Motor neuron (in vitro differentiated cells): ENCODE measurements around the gene NACC2. TPM values are rescaled to one million over a fixed set of nuclear protein-coding genes. Genes with fewer than 3 reads are reported as not detected.

Source experiments
- ATAC-seq, 8 experiments: fragments of 200-7000 bp; cut with Tn5 transposase; replicated peaks in 6 of 8; 2 replicates each; pipeline ENCODE4 v1.8.0; 2021; ENCODE audit warnings: mild to moderate bottlenecking in 8 of 8, moderate library complexity in 8 of 8
- H3K27ac ChIP-seq, 2 donors: fragments of 250-450 bp; sonication (Bioruptor Pico); 2 replicates each; pipeline ENCODE4 v1.9.0; 2021; ENCODE audit warnings: antibody characterized with exemption in 2 of 2, mild to moderate bottlenecking in 2 of 2, moderate library complexity in 1 of 2
- H3K4me1 ChIP-seq, 2 donors: fragments of 250-450 bp; sonication (Bioruptor Pico); replicated peaks in 1 of 2; 2 replicates each; pipeline ENCODE4 v1.6.1; 2021; ENCODE audit warnings: antibody characterized with exemption in 2 of 2, mild to moderate bottlenecking in 2 of 2, moderate library complexity in 1 of 2
- H3K4me3 ChIP-seq, 5 donors: fragments of 250-450 bp; sonication (Bioruptor Pico); 2 replicates each; pipeline ENCODE4 v1.9.0; 2021; ENCODE audit warnings: antibody characterized with exemption in 5 of 5, mild to moderate bottlenecking in 5 of 5, moderate library complexity in 4 of 5
- WGBS, 10 experiments: fragments of 450-650 bp; shearing (Covaris generic); methylation state at CpG; one replicate each; pipeline ENCODE4 v1.0.0; 2022; 5-methylcytosine and 5-hydroxymethylcytosine counted together
- in situ Hi-C, 9 experiments: fragments of 400-800 bp; cut with MboI; loops; one replicate each; pipeline ENCODE4 v1.15.0; 2021; ENCODE audit warnings: low sequenced_read_pairs in 9 of 9, low pct_unique_long_range_greater_than_20kb in 2 of 9; ENCODE audit not compliant: unreplicated experiment in 9 of 9
- total RNA-seq, 8 experiments: library from RNA; unstranded; fragments of 300-600 nt; gene quantifications; 2 replicates each; pipeline versions ENCODE4 v1.2.3 to v1.2.4, GENCODE V29; 2022

NACC2 gene
- total RNA-seq, 8 experiments from 2014 or later: 3.8 to 43.0 (median 16.7) TPM

GRCh38 chr9:135978642-135979546 is 116.2 kb downstream of the NACC2 start:
- H3K4me1 ChIP-seq: peaks cover 36 to 39% of the 10 kb centered on the region in 2 donors
- peak; percentile 12 to 55 (median 22) for ATAC-seq
- no peak overlapping the region for H3K27ac ChIP-seq
- WGBS, 10 experiments: 20 to 90% methylated on average over 1 to 2 of the region's 20 CpGs; no CpG with 5 or more reads in 8 of the 10 experiments
- no peak overlapping the region for H3K4me3 ChIP-seq
- in situ Hi-C loops: loop anchor here in 1 of 9 experiments (25.0 kb wide), 1 partner anchor 108 kb away; the partner anchor contains the start of gene NACC2

GRCh38 chr9:135976944-135977343 is 118.1 kb downstream of the NACC2 start:
- in situ Hi-C loops: loop anchor here in 1 of 9 experiments (25.0 kb wide), 1 partner anchor 110 kb away; the partner anchor contains the start of gene NACC2
- peak overlapping the region in 1 of 2 donors; percentile 6 for H3K27ac ChIP-seq
- ATAC-seq: peak; percentile 18 to 76 (median 69)
- H3K4me1 ChIP-seq: peaks cover 34% of the 10 kb centered on the region in 2 donors
- 0 to 100% (median 37%) methylated on average over 1 to 4 of the region's 13 CpGs; no CpG with 5 or more reads in 6 of the 10 experiments for WGBS, 10 experiments
- no peak overlapping the region for H3K4me3 ChIP-seq

GRCh38 chr9:135976531-135976930 is 118.6 kb downstream of the NACC2 start:
- peak in 6 of 8 experiments; percentile 1 to 25 (median 8) for ATAC-seq
- peaks cover 38% of the 10 kb centered on the region in 2 donors for H3K4me1 ChIP-seq
- no peak overlapping the region for H3K27ac ChIP-seq
- no peak overlapping the region for H3K4me3 ChIP-seq
- in situ Hi-C loops: loop anchor here in 1 of 9 experiments (25.0 kb wide), 1 partner anchor 111 kb away; the partner anchor contains the start of gene NACC2
- 63 to 88% (median 81%) methylated on average over 3 to 8 of the region's 13 CpGs; no CpG with 5 or more reads in 5 of the 10 experiments for WGBS, 10 experiments

- ATAC-seq: no peak
- Histone ChIP-seq H3K27ac (no peak overlapping the region), H3K4me1 (peaks cover 45% of the 10 kb centered on the region in 2 donors), H3K4me3 (no peak overlapping the region)
- in situ Hi-C loops: loop anchor here in 1 of 9 experiments (25.0 kb wide), 1 partner anchor 111 kb away; the partner anchor contains the start of gene NACC2
- WGBS, 10 experiments: 36 to 100% (median 83%) methylated on average over 2 to 7 of the region's 10 CpGs; no CpG with 5 or more reads in 2 of the 10 experiments
Measured at GRCh38 chr9:135975834-135976233, 119.3 kb downstream of the NACC2 start.

- Histone ChIP-seq H3K27ac (no peak overlapping the region), H3K4me3 (no peak overlapping the region), H3K4me1 (peaks cover 53% of the 10 kb centered on the region in 2 donors)
- in situ Hi-C loops: loop anchor here in 3 of 9 experiments (25.0 kb wide), 1 partner anchor 138 kb away; the partner anchor contains the start of gene TMEM250 (in 3 of the 3)
- no peak for ATAC-seq
- WGBS, 10 experiments: 45 to 100% (median 73%) methylated on average over 1 to 6 of the region's 10 CpGs; no CpG with 5 or more reads in 4 of the 10 experiments
Measured at GRCh38 chr9:135974220-135974573, 120.9 kb downstream of the NACC2 start.

- in situ Hi-C loops: loop anchor here in 3 of 9 experiments (25.0 kb wide), 1 partner anchor 139 kb away; the partner anchor contains the start of gene TMEM250 (in 3 of the 3)
- Histone ChIP-seq H3K27ac (no peak overlapping the region), H3K4me3 (no peak overlapping the region), H3K4me1 (peaks cover 53% of the 10 kb centered on the region in 2 donors)
- peak in 1 of 8 experiments; percentile 8 for ATAC-seq
- 10 to 96% (median 64%) methylated on average over 2 to 16 of the region's 23 CpGs; no CpG with 5 or more reads in 1 of the 10 experiments for WGBS, 10 experiments
Measured at GRCh38 chr9:135973277-135974219, 121.5 kb downstream of the NACC2 start.

- Histone ChIP-seq H3K4me1 (peaks cover 57 to 60% of the 10 kb centered on the region in 2 donors), H3K4me3 (no peak overlapping the region), H3K27ac (no peak overlapping the region)
- ATAC-seq: peak in 3 of 8 experiments; percentile 4
- WGBS, 10 experiments: 33 to 87% (median 54%) methylated on average over 2 to 8 of the region's 13 CpGs; no CpG with 5 or more reads in 4 of the 10 experiments
- in situ Hi-C loops: loop anchor here in 3 of 9 experiments (25.0 kb wide), 1 partner anchor 140 kb away; the partner anchor contains the start of gene TMEM250 (in 3 of the 3)
Measured at GRCh38 chr9:135971892-135972291, 123.2 kb downstream of the NACC2 start.

GRCh38 chr9:135971111-135971766 is 123.8 kb downstream of the NACC2 start:
- Histone ChIP-seq H3K4me3 (no peak overlapping the region), H3K27ac (peak overlapping the region; percentile 10 to 48), H3K4me1 (peaks cover 50 to 54% of the 10 kb centered on the region in 2 donors)
- 10 to 33% (median 17%) methylated on average over 3 to 9 of the region's 18 CpGs; no CpG with 5 or more reads in 6 of the 10 experiments for WGBS, 10 experiments
- in situ Hi-C loops: loop anchor here in 3 of 9 experiments (25.0 kb wide), 1 partner anchor 141 kb away; the partner anchor contains the start of gene TMEM250 (in 3 of the 3)
- peak in 5 of 8 experiments; percentile 36 to 60 (median 56) for ATAC-seq

- WGBS, 10 experiments: 80 to 100% (median 80%) methylated on average over 1 of the region's 9 CpGs; no CpG with 5 or more reads in 7 of the 10 experiments
- in situ Hi-C loops: loop anchor here in 3 of 9 experiments (25.0 kb wide), 1 partner anchor 142 kb away; the partner anchor contains the start of gene TMEM250 (in 3 of the 3)
Measured at GRCh38 chr9:135970128-135970815, 124.8 kb downstream of the NACC2 start.

GRCh38 chr9:135969064-135969683 is 125.9 kb downstream of the NACC2 start:
- no peak overlapping the region for H3K4me3 ChIP-seq
- ATAC-seq: peak in 1 of 8 experiments; percentile 44
- in situ Hi-C loops: loop anchor here in 8 of 9 experiments (10.0 to 25.0 kb wide), 3 partner anchors 143 to 156 kb away; partner anchors contain the start of gene TMEM250 (in 5 of the 8)
- no peak overlapping the region for H3K27ac ChIP-seq
- 14 to 67% (median 57%) methylated on average over 1 to 6 of the region's 12 CpGs; no CpG with 5 or more reads in 4 of the 10 experiments for WGBS, 10 experiments
- peaks cover 46 to 50% of the 10 kb centered on the region in 2 donors for H3K4me1 ChIP-seq

More at GRCh38 chr9:135970128-135970815, 124.8 kb downstream of the NACC2 start:
- no peak for ATAC-seq
- Histone ChIP-seq H3K4me3 (no peak overlapping the region), H3K4me1 (peaks cover 46 to 50% of the 10 kb centered on the region in 2 donors), H3K27ac (no peak overlapping the region)
